H9 (cell line): Measurements from ENCODE around the gene GIT2. TPM values are rescaled to one million over a fixed set of nuclear protein-coding genes. Genes with fewer than 3 reads are reported as not detected.

Experiments
- DNase-seq: peaks from one replicate; pipeline ENCODE4 v3.0.0-alpha.2; 2017
- H2AFZ ChIP-seq: one replicate; pipeline ENCODE4 v1.6.1; 2013; ENCODE audit warnings: mild to moderate bottlenecking, low read length, control low read depth, moderate library complexity
- H2AK5ac ChIP-seq: 2 replicates; pipeline ENCODE4 v1.6.1; 2013; ENCODE audit warnings: low read length, control low read depth, mixed read lengths; ENCODE audit not compliant: insufficient read length
- H2BK120ac ChIP-seq: one replicate; pipeline ENCODE4 v1.6.1; 2013; ENCODE audit warnings: low read depth, mild to moderate bottlenecking, low read length, control low read depth, inconsistent platforms; ENCODE audit not compliant: poor library complexity, severe bottlenecking
- H2BK12ac ChIP-seq: 2 replicates; pipeline ENCODE4 v1.6.1; 2013; ENCODE audit warnings: low read length, control low read depth, mixed read lengths, low read depth; ENCODE audit not compliant: insufficient read length
- H2BK15ac ChIP-seq: 2 replicates; pipeline ENCODE4 v1.6.1; 2013; ENCODE audit warnings: low read depth, low read length, control low read depth
- H2BK20ac ChIP-seq: one replicate; pipeline ENCODE4 v1.6.1; 2013; ENCODE audit warnings: low read depth, mild to moderate bottlenecking, low read length, control low read depth, inconsistent platforms; ENCODE audit not compliant: poor library complexity, severe bottlenecking
- H2BK5ac ChIP-seq: 2 replicates; pipeline ENCODE4 v1.6.1; 2013; ENCODE audit warnings: low read length, control low read depth, mixed read lengths; ENCODE audit not compliant: insufficient read length
- H3K14ac ChIP-seq: 2 replicates; pipeline ENCODE4 v1.6.1; 2013; ENCODE audit warnings: low read length, control low read depth; ENCODE audit not compliant: insufficient read depth
- H3K18ac ChIP-seq: 2 replicates; pipeline ENCODE4 v1.6.1; 2013; ENCODE audit warnings: low read depth, mild to moderate bottlenecking, mixed read lengths, low read length, control low read depth; ENCODE audit not compliant: insufficient read length
- H3K23ac ChIP-seq: 2 replicates; pipeline ENCODE4 v1.6.1; 2013; ENCODE audit warnings: low read length, control low read depth, mixed read lengths, low read depth; ENCODE audit not compliant: insufficient read length
- H3K23me2 ChIP-seq: 2 replicates; pipeline ENCODE4 v1.6.1; 2013; ENCODE audit warnings: low read depth, mild to moderate bottlenecking, mixed read lengths, low read length, control low read depth; ENCODE audit not compliant: insufficient read length, poor library complexity, severe bottlenecking
- H3K27ac ChIP-seq: 2 replicates; pipeline ENCODE4 v1.5.1; 2013; ENCODE audit warnings: low read length, control low read depth, mixed read lengths, low read depth; ENCODE audit not compliant: insufficient read length
- H3K27me3 ChIP-seq: 2 replicates; pipeline ENCODE4 v1.6.1; 2013; ENCODE audit warnings: low read length, control low read depth, inconsistent platforms; ENCODE audit not compliant: insufficient read depth
- H3K4ac ChIP-seq: 2 replicates; pipeline ENCODE4 v1.6.1; 2013; ENCODE audit warnings: low read depth, mild to moderate bottlenecking, control low read depth, inconsistent platforms, low read length, moderate library complexity
- H3K4me1 ChIP-seq: 2 replicates; pipeline ENCODE4 v1.6.1; 2013; ENCODE audit warnings: low read length, control low read depth, inconsistent platforms; ENCODE audit not compliant: insufficient read depth
- H3K4me2 ChIP-seq: 2 replicates; pipeline ENCODE4 v1.6.1; 2013; ENCODE audit warnings: low read length, control low read depth, mixed read lengths; ENCODE audit not compliant: insufficient read length, insufficient read depth
- H3K56ac ChIP-seq: 2 replicates; pipeline ENCODE4 v1.6.1; 2013; ENCODE audit warnings: low read depth, mild to moderate bottlenecking, mixed read lengths, low read length, control low read depth; ENCODE audit not compliant: insufficient read length
- H3K79me1 ChIP-seq: 2 replicates; pipeline ENCODE4 v1.6.1; 2013; ENCODE audit warnings: low read depth, mild to moderate bottlenecking, moderate library complexity, low read length, control low read depth, inconsistent platforms; ENCODE audit not compliant: insufficient read depth, poor library complexity, severe bottlenecking
- H3K79me2 ChIP-seq: 2 replicates; pipeline ENCODE4 v1.6.1; 2013; ENCODE audit warnings: low read length, control low read depth, inconsistent platforms; ENCODE audit not compliant: insufficient read depth
- H3K9ac ChIP-seq: 2 replicates; pipeline ENCODE4 v1.6.1; 2013; ENCODE audit warnings: low read length, control low read depth, mixed read lengths; ENCODE audit not compliant: insufficient read length; ENCODE audit errors: extremely low read depth
- H3K9me3 ChIP-seq: one replicate; pipeline ENCODE4 v1.6.1; 2013; ENCODE audit warnings: low read depth, low read length, inconsistent platforms; ENCODE audit not compliant: control insufficient read depth
- H3T11ph ChIP-seq: one replicate; pipeline ENCODE4 v1.6.1; 2013; ENCODE audit warnings: mild to moderate bottlenecking, low read length, control low read depth, inconsistent platforms
- H4K20me1 ChIP-seq: one replicate; pipeline ENCODE4 v1.6.1; 2013; ENCODE audit not compliant: control insufficient read depth, insufficient read length, insufficient read depth
- H4K5ac ChIP-seq: 2 replicates; pipeline ENCODE4 v1.6.1; 2013; ENCODE audit warnings: low read depth, mild to moderate bottlenecking, mixed read lengths, low read length, control low read depth; ENCODE audit not compliant: insufficient read length
- H4K8ac ChIP-seq: replicated peaks from 2 replicates; pipeline ENCODE4 v1.6.1; 2013; ENCODE audit warnings: low read length, control low read depth, mixed read lengths, low read depth; ENCODE audit not compliant: insufficient read length
- H4K91ac ChIP-seq: 2 replicates; pipeline ENCODE4 v1.6.1; 2013; ENCODE audit warnings: low read depth, mild to moderate bottlenecking, moderate library complexity, mixed read lengths, low read length, control low read depth; ENCODE audit not compliant: insufficient read length
- H3K27ac Mint-ChIP-seq, 3 experiments: 2 replicates in 2 of 3; 3 replicates in 1 of 3; pipeline ENCODE4 v1.8.0; 2020 to 2021; ENCODE audit warnings: mixed read lengths in 3 of 3, mild to moderate bottlenecking in 1 of 3, moderate library complexity in 1 of 3
- H3K27me3 Mint-ChIP-seq: 2 replicates; pipeline ENCODE4 v1.8.0; 2021; ENCODE audit warnings: low read depth, mild to moderate bottlenecking, moderate library complexity, mixed read lengths
- H3K36me3 Mint-ChIP-seq, 3 experiments: 2 replicates in 2 of 3; 3 replicates in 1 of 3; pipeline ENCODE4 v1.8.0; 2020 to 2021; ENCODE audit warnings: low read depth in 3 of 3, mixed read lengths in 3 of 3; ENCODE audit not compliant: insufficient read depth in 1 of 3
- H3K4me1 Mint-ChIP-seq, 2 experiments: 2 replicates each; pipeline ENCODE4 v1.8.0; 2020; ENCODE audit warnings: mixed read lengths in 2 of 2
- H3K4me3 Mint-ChIP-seq, 2 experiments: 2 replicates in 1 of 2; 3 replicates in 1 of 2; pipeline ENCODE4 v1.8.0; 2020 to 2021; ENCODE audit warnings: mild to moderate bottlenecking in 2 of 2, mixed read lengths in 2 of 2, moderate library complexity in 1 of 2
- H3K9me3 Mint-ChIP-seq, 2 experiments: 2 replicates in 1 of 2; 3 replicates in 1 of 2; pipeline ENCODE4 v1.8.0; 2020; ENCODE audit warnings: mild to moderate bottlenecking in 2 of 2, mixed read lengths in 2 of 2, moderate library complexity in 1 of 2
- CTCF ChIP-seq: fragments of 200-600 bp; sonication (generic); conservative IDR thresholded peaks from 3 replicates; pipeline ENCODE4 v1.8.0; 2021; ENCODE audit warnings: antibody characterized with exemption, mild to moderate bottlenecking
- total RNA-seq: library from RNA; stranded (reverse); gene quantifications from 2 replicates; pipeline ENCODE4 v1.2.1, GENCODE V29; 2021

GIT2 gene
- total RNA-seq, 1 experiment from 2014 or later, result 27.0 TPM

DNA sequence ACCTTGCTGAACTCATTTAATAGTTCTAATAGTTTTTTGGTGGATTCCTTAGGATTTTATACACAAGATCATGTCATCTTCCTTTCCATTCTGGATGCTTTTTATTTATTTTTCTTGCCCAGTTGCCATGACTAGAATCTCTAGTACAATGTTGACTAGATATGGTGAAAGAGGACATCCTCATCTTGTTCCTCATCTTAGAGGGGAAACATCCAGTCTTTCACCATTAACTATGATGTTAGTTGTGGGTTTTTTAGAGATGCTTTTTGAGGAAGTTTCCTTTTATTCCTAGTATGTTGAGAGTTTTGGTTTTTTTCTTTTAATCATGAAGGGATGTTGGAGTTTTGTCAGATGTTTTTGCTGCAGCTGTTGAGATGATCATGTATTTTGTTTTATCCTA lies 11.7 kb upstream of the GIT2 start:
- H4K5ac ChIP-seq, result no peak overlapping the region
- no peak for DNase-seq
- no peak overlapping the region for H4K91ac ChIP-seq
- no peak overlapping the region for H2BK120ac ChIP-seq
- no peak overlapping the region for H3K4me2 ChIP-seq
- Mint-ChIP-seq H3K27me3 (no peaks in the 10 kb centered on the region), H3K27ac (no peak overlapping the region), H3K4me3 (no peak overlapping the region), H3K36me3 (peaks cover 0 to 5% (median 0%) of the 10 kb centered on the region in 3 experiments; a peak in 1 of 7 replicates), H3K9me3 (no peaks in the 10 kb centered on the region; a peak in 1 of 5 replicates), H3K4me1 (no peaks in the 10 kb centered on the region)
- no peak overlapping the region for H2BK20ac ChIP-seq
- H3K79me2 ChIP-seq, result no peaks in the 10 kb centered on the region; the same call in 1 of the 2 replicates
- H2BK15ac ChIP-seq, result no peak overlapping the region
- H2BK12ac ChIP-seq, result no peak overlapping the region
- H4K20me1 ChIP-seq, result no peaks in the 10 kb centered on the region
- no peak overlapping the region for H2AFZ ChIP-seq
- no peak overlapping the region for H2AK5ac ChIP-seq
- no peak overlapping the region for H3K18ac ChIP-seq
- H3K27me3 ChIP-seq, result no peaks in the 10 kb centered on the region
- no peak overlapping the region for H3K27ac ChIP-seq
- H3T11ph ChIP-seq, result no peak overlapping the region
- H3K4ac ChIP-seq, result no peak overlapping the region
- no peaks in the 10 kb centered on the region for H3K23me2 ChIP-seq
- no peak overlapping the region for H3K56ac ChIP-seq
- no peak overlapping the region for H3K23ac ChIP-seq
- H3K9ac ChIP-seq, result no peak overlapping the region
- H2BK5ac ChIP-seq, result no peak overlapping the region
- H3K14ac ChIP-seq, result no peak overlapping the region
- H3K79me1 ChIP-seq, result no peaks in the 10 kb centered on the region
- no peak for TF ChIP-seq CTCF
- H4K8ac ChIP-seq, result no peak overlapping the region
- no peaks in the 10 kb centered on the region for H3K9me3 ChIP-seq
- H3K4me1 ChIP-seq, result no peaks in the 10 kb centered on the region
